ENCODE data around the gene SUMO1.
"Not testable (repeated sequence)": the region's sequence is repeated elsewhere in the genome, so short reads cannot be mapped to it uniquely, and the experiment has no call there.

SUMO1 gene

DNA sequence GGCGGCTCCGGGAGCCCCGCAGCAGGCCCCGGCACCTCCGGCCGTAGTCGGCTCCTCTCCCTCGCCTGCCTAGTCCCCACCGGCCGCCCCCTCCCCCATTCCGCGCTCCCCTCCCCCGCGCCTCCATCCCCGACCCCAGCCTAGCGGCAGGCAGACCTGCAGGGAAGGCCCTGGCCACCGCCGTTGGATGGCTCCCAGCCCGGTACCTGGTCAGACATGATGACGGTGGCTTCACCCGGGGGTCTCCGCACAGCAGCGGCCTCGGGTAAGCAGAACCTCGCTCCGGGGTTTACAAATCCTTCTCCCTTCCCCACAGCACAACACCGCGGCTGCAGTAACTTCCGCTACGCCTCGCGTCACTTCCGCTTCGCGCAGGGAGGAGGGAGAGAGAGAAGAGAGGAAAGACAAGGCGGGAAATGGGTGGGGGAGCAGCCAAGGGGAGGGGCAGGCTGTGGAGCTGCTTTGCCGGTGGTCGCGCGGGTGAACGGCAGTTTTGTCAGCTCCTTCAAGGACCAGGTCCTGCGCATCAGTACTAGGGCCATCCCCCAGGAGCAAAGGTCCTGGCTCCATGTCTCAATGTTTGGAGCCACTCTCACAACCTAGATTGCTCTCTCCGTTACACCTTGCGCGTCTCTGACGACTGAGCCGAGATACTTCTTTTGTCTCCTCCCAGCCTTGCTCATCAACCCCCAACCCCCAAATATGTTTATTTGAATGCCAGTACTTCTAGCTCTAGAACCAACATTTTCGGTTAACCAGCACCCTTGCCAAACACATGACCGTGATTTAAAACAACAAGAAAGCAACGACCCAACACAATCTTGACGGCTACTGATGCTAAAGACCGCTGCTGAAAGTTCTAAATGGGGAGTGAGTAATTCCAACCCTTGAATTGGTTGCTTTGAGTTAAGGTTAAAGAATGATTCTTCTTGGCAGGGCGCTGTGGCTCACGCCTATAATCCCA lies at the start of gene SUMO1:
Gene SUMO1 (minus strand): TSS at position 364 of the 964 bp plus-strand sequence. CDS start 146 bp downstream, at position 218.
- DNase-seq (ENCODE audit: low read depth in 3 of 3, low spot score in 1 of 3), result peak; percentile 56 to 81 (median 74)

DNA sequence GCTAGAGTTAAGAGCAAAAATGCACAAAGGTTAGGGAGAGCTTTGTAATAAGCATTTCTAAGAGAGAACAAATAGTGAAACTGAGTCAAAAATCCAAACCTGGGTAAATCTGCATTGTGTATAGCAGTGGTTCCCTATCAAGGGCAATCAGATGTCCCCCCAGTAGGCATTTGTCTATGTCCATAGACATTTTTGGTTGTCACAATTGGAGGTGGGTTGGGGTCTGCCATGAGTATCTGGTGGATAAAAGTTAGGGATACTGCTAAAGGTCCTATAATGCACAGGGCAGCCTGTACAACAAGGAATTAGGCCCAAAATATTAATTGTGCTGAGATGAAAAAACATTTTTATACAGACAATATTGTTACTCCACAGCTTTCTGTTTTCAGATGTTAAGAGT lies 48.2 kb upstream of the SUMO1 start:
- no peak for DNase-seq (ENCODE audit: low read depth in 3 of 3, low spot score in 1 of 3)

DNA sequence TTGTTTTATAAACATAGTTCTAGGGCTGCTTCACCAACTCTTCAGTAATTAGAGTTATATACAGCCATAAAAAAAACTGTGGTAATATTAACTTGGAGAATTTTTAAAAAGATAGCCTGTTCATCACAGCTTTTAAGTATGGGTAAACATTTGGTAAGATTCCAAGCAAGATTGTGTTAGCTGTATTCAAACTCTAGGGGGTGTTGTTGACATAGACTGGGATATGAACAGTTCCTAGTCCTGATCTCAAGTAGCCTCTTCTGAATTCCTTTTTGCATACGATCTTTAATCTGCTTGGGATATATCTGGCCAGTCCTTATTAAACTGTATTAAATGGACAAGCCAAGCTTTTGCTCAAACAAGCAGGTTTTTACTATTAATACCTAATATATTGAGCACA lies 40.5 kb upstream of the SUMO1 start:
- no peak for DNase-seq (ENCODE audit: low read depth in 3 of 3, low spot score in 1 of 3)

DNA sequence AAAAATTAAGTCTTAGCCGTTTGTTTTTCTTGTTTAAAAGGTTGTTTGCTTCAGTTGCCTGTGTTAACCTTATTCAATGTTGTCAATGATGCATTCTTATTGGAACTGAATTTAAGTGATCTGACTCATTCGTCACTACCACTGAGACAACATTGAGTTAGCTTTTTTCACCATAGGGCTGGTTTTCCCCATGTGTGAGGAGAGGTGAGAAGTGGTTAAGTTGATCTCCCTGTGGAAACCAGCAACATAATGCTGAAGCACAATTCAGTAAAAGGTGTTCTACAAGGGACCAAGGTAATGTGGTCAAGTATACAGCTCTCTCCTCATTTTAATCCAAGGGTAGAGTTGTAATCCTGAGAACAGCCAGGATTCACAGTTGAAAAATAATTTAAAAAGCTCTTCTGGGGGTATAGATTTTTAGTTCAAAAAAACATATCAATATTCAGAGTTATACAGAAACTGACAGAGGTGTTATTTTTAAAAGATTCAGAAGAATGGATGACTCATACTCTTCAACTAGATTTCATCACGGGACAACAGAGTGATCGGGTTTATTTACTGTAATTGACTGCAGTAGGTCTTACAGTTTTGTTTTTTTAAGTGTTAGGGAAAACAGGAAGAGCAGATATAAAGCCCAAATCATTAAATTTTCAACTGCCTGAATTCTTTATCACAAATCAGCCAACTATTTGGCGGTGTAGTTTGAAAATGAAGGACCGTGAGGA lies 39.8 kb upstream of the SUMO1 start:
- DNase-seq (ENCODE audit: low read depth in 3 of 3, low spot score in 1 of 3), result no peak

DNA sequence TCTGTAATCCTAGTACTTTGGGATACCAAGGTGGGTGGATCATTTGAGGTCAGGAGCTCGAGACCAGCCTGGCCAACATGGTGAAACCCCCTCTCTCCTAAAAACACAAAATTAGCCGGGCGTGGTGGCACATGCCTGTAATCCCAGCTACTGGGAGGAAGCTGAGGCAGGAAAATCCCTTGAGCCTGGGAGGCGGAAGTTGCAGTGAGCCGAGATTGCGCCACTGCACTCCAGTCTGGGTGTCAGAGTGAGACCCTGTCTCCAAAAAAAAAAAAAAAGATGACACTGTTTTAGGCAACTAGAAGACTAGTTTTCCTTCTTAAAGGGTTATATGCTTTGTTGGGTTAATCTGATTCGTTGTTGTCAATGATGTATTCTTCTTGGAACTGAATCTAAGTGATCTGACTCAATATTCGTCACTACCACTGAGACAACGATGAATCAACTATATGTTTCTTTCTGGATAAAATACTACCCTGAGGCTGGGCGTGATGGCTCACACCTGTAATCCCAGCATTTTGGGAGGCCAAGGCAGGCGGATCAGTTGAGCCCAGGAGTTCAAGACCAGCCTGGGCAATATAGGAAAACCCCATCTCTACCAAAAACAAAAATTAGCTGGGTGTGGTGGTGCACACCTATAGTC lies 37.8 kb upstream of the SUMO1 start:
- not testable (repeated sequence) for DNase-seq (ENCODE audit: low read depth in 3 of 3, low spot score in 1 of 3)

DNA sequence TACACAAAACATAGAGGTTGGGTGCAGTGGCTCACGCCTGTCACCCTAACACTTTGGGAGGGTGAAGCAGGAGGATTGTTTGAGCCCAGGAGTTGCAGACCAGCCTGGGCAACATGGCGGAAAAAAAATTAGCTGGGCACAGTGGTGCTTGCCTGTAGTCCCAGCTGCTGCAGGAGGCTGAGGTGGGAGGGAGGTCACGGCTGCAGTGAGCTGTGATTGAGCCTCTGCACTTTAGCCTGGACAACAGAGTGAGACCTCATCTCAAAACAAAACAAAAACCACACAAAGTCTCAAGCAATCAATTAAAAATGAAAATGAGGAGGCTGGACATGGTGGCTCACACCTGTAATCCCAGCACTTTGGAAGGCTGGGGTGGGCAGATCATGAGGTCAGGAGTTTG lies 32.1 kb upstream of the SUMO1 start:
- no peak for DNase-seq (ENCODE audit: low read depth in 3 of 3, low spot score in 1 of 3)

DNA sequence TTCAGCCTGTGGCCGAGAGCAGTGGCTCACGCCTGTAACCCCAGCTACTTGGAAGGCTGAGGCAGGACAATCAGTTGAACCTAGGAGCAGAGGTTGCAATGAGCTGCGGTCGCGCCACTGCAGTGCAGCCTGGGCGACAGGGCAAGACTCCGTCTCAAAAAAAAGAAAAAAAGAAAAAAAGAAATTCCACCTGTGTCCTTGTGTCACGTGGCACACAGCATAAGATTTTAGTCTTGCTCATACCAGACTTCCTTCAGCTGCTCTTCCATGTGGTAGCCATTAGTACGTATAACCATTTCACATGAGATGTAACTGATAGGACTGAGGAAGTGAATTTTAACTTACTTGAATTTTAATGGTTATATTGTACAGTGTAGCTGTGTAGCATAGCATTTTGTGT lies 31.2 kb upstream of the SUMO1 start:
- no peak for DNase-seq (ENCODE audit: low read depth in 3 of 3, low spot score in 1 of 3)

DNA sequence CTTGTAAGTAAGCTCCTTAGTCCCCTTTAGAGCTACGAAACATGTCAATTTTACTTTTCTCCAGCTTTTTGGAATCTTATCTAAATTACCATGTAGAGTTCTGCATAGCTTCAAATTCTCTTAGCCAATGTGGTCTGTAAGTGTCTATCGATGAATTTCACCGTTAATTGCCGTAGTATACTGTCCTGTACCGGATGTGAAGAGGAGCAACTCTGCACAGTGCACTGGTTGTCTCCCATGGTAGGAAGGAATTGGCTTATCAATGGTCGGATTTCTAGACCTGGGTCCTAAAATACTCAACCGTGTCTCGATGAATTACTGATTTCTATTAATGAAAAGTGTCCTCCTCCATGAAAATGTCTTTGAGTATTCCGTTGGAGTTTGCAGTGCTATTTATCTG lies 29.1 kb upstream of the SUMO1 start:
- no peak for DNase-seq (ENCODE audit: low read depth in 3 of 3, low spot score in 1 of 3)

DNA sequence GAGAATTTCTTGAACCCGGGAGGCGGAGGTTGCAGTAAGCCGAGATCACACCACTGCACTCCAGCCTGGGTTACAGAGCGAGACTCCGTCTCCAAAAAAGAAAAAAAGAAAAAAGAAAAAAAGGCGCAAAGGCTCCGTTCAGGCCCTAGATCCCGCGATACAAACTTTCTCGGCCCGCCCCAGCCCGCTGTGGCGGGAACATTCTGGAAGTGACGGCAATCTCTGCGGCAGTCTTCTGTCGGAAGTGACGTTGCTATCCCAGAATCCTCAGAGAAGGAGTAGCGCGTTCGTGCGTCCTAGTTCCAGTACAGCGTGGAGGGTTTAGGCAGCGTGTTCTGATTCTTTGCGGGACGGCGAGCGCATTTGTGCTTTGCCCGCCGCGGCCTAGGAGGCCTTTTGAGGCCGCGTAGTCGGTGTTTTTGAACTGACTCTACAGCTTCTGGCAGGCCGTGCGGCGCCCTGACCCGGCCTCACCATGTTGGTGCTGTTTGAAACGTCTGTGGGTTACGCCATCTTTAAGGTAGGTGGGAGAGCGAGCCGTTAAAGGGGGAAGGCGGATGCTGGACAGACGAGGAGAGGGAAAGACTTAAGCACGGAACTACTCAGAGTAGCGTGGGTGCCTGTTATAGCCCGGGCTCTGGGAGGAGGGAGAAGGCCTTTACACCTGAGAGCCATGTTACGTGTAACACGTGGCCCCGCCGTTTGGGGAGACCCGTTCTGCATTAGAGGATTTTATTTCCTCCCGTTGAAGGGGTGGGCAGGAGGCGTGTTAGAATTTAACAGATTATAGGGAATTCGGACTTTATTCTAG lies 27.3 kb upstream of the SUMO1 start, which contains the start of gene NOP58:
Gene NOP58 (plus strand): TSS at position 297 of the 811 bp plus-strand sequence. CDS start 179 bp downstream, at position 476.
- peak; percentile 65 to 71 (median 66) for DNase-seq (ENCODE audit: low read depth in 3 of 3, low spot score in 1 of 3)

DNA sequence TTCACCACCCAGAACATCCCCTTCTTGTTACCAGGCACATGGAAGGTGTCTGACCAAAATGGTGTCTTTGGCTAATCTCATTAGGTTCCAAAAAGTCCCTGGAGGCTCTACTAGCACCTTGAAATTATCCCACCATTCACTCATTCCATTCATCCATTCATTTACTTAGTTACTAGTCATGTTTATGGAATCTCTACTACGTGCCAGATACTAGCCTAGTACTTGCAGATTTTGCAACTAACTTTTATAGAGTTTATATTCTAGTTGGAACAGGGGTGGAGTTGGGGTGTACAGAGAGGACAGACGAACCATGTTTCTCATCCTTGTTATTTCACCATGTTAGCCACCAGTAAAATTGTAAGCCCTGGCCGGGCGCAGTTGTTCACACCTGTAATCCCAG lies 23.1 kb upstream of the SUMO1 start:
- no peak for DNase-seq (ENCODE audit: low read depth in 3 of 3, low spot score in 1 of 3)

DNA sequence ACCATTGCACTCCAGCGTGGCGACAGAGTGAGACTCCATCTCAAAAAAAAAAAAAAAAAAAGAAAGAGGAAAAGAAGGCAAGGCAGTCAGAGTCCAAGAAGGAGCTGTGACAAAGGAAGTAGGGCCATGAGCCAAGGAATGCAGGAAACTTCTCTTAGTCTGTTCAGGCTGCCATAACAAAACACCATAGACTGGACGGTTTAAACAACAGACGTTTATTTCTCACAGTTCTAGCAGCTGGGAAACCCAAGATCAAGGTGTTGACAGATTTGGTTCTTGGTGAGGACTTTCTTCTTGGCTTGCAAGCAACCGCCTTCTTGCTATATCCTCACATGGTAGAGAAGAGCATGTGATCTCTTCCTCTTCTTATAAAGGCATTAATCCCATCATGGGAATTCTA lies 13.1 kb upstream of the SUMO1 start:
- DNase-seq (ENCODE audit: low read depth in 3 of 3, low spot score in 1 of 3), result no peak

DNA sequence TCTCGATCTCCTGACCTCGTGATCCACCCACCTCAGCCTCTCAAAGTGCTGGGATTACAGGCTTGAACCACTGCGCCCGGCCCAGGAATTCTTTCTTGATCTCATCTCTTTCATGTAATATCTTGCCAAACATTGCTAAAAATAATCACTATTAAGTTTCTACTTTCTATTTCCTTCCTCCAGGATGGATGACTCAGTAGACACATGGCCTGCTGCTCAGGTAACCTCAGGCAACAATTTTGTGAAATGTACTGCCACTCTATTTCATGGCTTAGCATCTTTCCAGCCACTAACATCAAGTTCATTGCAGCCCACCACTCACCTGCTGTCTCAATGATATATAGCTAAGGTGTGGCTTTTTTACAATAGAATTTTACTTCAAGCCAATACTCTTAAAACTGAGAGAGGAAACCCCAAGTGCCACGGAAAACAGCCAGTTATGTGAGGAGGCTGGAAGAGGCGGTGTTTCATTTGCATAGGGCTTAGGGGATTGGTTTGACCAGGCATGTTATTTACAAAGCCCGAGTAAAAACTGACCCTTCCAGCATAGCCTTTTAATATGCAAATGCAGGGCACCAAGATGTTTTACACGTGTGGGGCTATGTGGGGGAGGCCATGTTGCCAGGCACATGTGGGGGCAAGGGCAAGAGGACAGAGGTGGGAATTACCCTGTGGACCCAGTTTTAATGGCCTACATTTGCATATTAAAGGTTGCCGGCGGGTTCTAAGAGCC lies 11.3 kb upstream of the SUMO1 start:
- no peak for DNase-seq (ENCODE audit: low read depth in 3 of 3, low spot score in 1 of 3)

DNA sequence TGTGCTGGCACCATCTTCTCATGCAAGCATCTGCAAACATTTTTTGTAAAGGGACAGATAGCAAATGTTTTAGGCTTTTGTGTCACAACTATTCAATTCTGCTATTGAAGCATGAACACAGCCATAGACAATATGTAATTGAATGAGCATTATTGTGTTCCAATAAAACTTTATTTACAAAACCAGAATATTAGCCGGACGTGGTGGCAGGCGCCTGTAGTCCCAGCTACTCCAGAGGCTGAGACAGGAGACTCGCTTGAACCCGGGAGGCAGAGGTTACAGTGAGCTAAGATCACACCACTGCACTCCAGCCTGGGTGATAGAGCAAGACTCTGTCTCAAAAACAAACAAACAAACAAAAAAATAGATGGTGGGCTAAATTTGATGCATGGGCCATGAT lies 9.3 kb upstream of the SUMO1 start:
- not testable (repeated sequence) for DNase-seq (ENCODE audit: low read depth in 3 of 3, low spot score in 1 of 3)

DNA sequence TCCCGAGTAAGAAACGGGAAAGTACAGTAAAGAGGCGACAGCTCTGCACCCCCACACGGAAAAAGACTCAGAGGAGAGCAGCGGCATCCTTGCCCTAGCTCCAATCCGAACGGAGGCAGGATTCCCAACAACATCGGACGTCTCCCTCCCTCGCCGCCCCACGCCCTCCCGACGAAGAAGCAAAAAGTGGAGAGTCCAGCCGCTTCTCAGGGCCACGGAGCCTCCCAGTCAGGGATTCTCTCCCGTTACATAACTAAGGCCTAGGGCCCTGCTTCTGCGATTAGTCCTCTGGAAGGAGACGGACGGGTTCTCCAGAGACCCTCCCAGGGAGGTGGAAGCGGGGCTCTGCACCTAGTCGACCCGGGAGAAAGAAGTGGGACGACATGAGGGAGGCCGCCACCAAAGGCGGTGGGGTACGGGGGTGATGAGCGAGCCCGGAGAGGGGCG lies 587 bp downstream of the SUMO1 start:
- DNase-seq (ENCODE audit: low read depth in 3 of 3, low spot score in 1 of 3), result no peak

DNA sequence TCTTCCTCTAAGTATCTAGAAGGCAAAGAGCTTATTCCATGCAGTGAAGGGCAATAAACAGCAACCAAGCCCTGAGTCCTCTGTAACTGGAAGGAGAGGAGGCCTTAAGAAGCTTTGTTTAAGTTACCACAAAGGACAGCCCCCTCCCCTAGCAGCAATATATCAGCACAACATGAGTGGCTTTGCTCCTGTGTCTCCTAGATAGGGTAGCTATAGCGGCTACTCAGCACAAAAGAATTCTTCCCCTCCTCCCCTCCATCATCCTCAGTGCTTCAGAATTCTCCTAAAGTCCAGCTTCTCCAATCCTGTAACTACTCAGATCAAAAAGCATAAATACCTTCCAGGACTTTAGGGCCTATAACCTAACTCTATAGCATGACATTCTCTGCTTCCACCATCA lies 16.5 kb downstream of the SUMO1 start:
- no peak for DNase-seq (ENCODE audit: low read depth in 3 of 3, low spot score in 1 of 3)

DNA sequence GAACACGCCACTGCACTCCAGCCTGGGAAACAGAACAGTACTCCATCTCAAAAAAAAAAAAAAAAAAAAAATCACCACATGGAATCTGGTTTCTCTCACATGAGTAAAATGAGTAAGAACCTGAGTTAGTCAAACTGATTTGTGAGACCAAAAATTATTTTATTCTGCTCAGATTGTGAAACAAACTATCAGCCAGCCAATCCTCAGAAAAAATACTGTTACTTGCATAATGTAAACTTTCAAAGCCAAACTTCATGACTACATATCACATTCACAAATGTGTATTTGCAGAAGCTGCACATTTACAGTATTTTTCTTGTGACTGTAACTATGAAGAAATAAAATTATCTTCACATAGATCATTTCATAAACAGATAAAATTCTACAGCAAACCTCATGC lies 23.2 kb downstream of the SUMO1 start:
- no peak for DNase-seq (ENCODE audit: low read depth in 3 of 3, low spot score in 1 of 3)

DNA sequence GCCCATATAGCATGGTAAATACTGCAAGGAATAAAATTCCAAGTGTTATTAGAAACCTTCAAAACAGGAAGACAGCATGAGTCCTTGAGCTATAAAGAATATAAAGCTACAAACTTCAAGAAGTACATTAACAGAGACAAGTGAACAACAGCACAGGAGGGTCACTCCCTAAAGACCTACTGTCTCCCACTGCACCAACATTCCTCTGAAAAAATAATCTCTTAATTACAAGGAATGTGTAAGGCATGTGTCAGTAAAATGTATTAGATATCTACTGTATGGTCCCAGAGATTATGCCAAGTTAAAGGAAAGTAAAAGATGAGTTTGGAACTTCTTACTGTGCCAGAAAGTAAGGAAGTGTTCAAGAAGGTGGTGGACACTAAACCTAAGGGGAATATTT lies 29.9 kb downstream of the SUMO1 start:
- DNase-seq (ENCODE audit: low read depth in 3 of 3, low spot score in 1 of 3), result no peak

DNA sequence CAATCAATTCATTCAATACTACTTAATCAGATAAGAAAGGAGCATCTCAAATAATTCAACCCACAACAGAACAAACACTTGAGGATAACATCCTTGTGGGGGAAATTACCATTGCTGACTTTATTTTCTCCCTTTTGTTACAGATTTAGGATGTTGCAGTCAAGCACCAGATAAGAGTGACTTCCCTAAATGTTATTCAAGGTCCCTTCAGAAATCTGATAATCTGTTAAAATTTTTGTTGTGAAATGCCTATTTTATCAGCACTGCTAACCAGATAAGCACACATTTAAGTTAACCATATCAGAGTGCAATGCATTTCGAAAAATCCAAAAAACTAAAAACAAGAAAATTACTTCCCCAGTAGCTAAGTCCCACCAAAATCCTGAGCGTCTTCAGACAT lies 33.5 kb downstream of the SUMO1 start:
- no peak for DNase-seq (ENCODE audit: low read depth in 3 of 3, low spot score in 1 of 3)

DNA sequence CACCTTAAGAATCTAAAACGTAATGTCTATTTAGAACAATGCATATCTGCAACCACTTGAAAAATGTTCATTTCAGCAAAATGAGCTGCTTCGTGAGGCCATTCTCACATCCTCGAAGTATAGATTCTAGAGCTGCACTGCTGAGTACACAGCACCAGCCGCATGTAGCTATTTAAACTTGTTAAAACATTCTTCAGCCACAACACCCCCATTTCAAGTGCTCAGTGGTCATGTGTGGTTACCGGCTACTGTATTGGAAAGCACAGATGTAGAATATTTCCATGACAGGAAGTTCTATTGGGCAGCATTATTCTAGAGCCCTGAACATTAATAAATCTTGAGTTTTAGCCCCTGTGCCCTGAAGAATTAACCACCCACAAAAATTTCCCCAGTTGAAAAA lies 35.0 kb downstream of the SUMO1 start:
- DNase-seq (ENCODE audit: low read depth in 3 of 3, low spot score in 1 of 3), result no peak

Data from stimulated activated CD4-positive, alpha-beta T cell treated with anti-CD3 and anti-CD28 coated beads, TNF-alpha, amount 100 ng/mL, for 1 hour (primary cell).